HG02973 (cell line): ENCODE data around the gene DDX53.

Source experiments
- ATAC-seq: cut with Tn5 transposase; IDR thresholded peaks from one replicate; pipeline ENCODE4 v1.9.1; 2021; ENCODE audit warnings: moderate library complexity; ENCODE audit not compliant: unreplicated experiment

The DDX53 gene

GRCh38 chrX:23048806-23049573 lies 49.2 kb downstream of the DDX53 start:
- no peak for ATAC-seq

GRCh38 chrX:23052324-23052723 lies 52.6 kb downstream of the DDX53 start:
- no peak for ATAC-seq
